NCI-H2227 treated with DMSO at 0.1 percent for 48 hours (cell line): ENCODE measurements around the gene BAIAP2.
"Not testable (repeated sequence)": the region's sequence is repeated elsewhere in the genome, so short reads cannot be mapped to it uniquely, and the experiment has no call there.

ENCODE experiments used
- DNase-seq: peaks from one replicate; lab custom pipeline; 2025; lab: John Stamatoyannopoulos, UW

BAIAP2 gene

DNA sequence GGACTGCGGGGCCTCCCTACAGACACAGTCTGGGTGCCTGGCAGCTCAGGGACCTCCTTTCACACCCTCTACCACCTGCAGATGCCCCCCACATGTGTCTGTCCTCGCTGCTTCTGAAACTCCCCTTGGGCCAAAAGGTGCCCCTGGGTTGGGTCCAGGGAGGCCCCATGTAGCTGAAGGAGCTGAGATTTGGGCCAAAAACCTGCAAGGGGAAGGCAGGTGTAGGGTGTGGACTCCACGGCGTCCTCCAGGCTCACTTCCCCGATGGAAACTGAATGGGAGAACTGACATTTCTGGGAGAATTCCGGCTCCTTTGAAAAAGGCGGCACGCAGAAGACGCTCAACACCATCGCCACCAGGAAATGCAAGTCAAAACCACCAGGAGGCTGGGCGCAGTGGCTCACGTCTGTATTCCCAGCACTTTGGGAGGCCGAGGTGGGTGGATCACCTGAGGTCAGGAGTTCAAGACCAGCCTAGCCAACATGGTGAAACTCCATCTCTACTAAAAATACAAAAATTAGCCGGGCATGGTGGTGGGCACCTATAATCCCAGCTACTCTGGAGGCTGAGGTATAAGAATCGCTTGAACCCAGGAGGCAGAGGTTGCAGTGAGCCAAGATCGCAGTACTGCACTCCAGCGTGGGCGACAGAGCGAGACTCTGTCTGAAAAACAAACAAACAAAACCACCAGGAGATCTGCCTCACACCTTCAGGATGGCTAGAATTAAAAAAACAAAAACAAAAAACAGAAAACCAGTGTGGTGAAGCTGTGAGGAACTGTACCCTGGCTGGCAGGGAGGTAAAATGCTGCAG, 13.2 kb upstream of the BAIAP2 start:
- DNase-seq: no peak

DNA sequence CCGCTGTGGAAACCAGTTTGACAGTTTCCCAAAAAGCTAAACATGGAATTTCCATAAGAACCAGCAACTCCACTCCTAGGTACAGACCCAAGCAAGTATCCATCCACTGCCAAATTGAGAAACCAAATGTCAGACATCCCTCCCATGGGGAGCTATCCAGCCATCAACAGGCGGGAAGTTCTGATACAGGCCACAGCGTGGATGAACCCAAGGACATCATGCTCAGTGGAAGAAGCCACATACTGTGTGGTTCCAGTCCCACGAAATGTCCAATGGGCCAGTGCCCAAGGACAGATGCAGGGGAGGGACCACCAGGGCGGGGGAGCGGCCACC, 12.6 kb upstream of the BAIAP2 start:
- no peak for DNase-seq

DNA sequence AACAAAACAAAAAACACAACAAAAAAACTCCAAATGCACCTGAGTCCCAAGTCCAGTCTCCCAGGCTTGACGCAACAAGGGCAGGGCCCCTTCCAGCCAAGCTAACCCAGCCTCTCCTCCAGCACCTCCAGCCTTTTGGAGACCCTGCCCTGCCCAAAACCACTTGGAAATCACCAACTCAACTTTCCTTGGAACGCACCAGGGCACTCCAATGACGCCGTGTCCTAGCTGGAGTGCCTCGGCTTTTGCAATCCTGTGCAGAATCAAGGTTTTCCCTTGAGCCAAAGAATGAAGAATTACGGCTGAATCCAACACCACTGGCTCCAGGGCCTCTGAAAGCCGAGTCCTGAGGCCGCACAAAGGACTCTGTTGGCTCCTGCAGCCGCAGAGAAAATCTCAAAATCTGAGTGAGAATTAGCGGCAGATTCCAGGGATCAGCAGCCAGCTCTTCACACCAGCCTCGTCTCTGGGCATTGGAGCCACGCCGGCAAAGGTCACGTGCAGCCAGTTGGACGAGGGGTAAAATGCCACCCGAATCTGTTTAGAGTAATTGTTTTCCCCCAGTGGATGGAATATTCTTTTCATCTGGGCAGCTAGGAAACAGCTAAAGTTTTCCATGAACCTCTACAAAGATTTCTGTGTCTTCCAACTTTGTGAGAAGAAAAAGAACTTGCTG, 9.7 kb upstream of the BAIAP2 start:
- no peak for DNase-seq

DNA sequence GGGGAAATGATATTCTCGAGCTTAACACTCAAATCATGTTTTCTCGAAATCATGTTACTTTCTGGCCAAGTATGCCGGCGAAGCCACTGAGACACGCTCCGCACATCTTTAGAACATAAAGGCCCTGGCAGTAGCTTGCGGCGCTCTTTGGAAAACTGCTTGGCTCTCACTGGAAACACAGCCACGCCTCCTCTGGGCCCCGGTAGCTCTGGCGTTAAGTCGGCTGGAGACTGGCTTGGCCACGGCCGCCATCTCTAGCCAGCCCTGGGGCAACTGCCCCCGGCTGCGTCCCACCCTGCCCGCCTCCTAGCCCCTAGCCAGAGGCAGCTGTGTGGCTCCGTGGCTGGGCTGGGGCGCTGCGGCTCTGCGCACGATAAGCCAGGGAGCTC, 9.2 kb upstream of the BAIAP2 start:
- no peak for DNase-seq

DNA sequence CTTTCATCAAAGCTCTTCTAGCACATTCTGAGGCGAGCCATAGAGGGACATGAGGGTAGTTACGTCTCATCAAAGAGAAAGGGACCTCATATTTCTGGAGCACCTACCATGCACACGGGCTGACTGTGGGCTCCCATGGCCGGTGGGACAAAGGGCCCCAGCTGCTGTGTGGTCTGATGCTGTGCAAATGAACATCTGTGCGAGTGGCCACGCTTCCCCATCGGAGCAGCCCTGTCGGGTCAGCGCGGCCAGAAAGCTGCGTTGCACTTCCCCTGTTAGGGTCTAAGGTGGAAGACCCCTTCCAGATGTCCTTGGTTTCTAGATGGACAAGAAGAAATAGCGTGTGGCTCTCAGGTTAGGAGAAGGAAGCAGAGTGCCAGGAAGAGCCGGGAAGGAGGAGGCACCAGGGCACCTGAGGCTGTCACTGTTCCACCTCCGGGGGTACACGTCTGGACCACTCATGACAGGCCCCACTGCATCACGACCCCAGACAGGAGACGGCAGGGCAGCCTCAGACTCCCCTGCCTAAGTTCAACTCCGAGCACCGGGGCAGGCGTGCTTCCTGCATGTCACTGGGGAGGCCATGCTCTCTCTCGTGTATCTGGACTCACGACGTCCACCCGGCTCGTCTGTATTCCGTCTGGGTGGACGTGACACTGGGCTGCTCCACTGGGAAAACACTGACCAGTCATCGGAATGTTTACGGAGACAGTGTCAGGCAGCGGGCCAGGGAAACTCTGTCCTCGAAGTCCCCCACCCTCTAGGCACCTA, 8.5 kb upstream of the BAIAP2 start:
- no peak for DNase-seq

DNA sequence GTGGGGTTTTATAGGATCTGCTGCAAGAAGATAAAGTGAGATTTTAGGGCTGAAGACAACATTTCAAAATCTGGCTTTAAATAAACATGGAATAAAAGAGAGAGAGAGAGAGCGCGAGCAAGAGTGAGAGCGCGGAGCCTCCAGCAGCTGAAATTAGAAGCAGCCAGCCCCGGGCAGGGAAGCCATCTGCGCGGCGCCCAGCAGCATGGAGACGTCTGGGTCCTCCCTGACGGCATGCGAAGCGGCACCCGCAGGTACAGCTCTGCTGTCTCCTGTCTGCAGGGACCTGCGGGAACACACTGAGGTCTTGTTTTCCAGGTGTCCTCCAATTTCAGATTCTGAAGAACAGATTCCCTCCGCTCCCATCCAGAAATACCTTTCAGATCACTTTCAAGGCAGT, 7.9 kb upstream of the BAIAP2 start:
- no peak for DNase-seq

DNA sequence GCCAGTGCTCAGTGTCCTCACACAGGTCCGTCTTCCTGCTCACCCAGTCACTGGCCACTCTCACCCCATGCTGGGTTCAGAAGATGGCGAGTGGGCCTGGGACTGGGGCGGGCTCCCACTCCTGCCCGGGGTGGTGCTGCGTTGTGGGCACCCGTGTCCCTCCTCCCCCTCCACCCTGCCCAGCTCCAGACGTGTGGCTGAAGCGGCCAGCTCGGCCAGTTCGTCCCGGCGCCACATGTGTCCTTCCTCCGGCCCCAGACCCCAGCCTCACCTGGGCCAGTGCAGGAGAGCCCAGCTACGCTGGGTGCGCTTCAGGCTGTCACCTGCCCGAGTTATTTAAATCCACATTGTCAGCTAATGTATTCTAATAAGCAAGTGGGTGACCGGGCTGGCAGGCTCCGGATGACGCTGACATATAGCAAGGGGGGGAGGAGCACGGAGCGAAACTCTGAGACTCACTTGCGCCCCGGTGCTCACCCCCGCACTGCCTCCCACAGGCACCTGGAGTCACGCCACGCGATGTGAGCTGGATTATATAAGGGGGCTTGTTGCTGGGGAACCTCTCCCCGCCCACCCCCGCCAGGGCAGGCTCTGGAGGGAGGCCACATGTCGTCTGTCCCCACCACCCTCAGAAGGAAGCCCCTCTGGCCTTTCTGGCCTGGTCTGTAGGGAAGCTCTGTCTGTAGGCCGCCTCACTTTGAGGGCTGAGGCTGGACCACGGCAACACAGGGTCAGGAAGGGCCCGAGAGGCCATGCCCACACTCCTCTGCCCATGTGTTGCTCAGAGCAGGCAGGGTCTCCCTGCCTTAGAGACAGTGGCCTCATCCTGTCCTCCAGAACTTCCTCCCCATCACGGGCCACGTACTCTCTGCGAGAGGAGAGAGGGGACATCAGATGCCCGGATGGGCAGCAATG, 7.1 kb upstream of the BAIAP2 start:
- DNase-seq: no peak

DNA sequence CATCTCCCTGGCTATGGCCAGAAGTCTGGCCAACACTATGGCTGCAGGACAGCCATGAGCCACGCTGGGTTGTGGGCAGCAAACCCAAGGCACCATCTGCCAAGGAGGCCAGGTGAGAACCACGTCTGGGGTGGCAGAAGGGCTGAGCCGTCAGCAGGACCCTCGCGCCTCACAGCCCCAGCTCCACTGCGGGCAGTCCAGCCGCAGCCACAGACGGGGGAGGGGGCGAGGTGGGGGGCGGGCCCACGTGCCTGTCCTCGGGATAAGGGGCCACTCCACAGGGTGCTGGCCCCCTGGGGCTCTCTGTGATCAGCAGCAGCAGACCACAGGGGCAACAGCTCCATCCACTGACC, 6.5 kb upstream of the BAIAP2 start:
- DNase-seq: no peak

DNA sequence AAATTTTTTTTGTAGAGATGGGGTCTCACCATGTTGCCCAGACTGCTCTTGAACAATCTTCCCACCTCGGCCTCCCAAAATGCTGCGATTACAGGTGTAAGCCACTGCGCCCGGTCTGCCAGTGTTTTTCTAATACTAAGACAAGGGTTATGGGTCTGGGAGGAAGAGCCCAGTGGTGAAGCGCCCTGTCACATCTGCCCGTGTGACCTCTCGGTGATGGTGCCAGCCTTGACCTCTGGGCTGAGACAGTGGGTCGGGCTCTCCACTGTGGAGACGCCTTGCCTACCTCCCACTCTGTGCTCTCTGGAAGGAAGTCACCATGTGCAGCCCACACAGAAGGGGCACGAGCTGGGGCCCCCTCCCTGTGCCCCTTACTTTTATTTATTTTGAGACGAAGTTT, 5.1 kb upstream of the BAIAP2 start:
- no peak for DNase-seq

DNA sequence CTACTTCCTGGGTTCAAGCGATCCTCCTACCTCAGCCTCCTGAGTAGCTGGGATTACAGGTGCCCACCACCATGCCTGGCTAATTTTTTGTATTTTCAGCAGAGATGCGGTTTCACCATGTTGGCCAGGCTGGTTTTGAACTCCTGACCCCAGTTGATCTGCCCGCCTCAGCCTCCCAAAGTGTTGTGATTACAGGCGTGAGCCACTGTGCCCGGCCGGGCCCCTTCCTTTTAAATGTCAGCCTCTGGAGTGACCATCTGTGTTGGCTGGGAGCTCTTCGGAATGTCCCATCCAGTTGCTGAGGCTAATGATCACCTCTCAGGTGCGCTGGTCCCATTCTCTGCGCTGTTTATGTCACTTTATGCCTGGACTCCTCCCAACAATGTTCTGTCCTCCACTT, 4.6 kb upstream of the BAIAP2 start:
- DNase-seq: not testable (repeated sequence)

DNA sequence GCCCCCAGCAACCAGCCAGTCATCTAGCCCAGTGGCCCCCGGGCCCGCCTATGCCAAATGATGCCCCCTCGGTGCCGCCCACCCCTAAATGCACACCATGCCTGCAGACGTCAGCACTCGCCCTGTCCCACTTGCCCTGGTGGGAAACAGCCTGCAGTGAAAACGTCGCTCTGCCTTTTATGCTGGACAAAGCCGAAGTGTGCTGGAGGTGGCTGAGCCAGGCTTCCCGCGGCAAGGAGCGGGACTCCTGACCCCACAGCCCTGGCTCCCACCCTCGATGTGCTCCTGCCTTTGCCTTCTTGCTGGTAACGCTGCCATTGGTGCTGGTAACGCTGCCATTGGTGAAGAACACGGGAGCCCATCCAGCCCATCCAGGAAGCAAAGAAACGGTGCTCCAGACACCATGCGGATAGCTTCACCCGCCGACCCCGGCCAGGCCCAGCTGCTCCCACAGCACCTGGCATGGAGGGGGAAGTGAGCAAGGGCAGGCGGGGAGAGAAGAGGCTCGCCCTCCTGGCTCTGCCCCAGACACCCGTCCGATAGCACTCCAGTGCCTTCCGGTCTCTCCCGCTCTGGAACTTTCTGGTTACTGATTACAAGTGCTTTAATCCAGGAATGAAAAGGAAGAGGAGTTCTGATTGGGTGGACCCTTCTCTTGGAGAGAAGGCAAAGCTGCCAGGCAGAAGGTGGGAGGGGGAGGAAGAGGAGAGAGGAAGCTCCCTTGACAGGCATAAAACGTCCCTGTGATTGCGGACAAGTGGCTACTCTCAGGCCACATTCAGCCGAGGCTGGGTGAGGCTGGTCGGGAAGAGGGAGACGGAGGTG, 4.0 kb upstream of the BAIAP2 start:
- no peak for DNase-seq

DNA sequence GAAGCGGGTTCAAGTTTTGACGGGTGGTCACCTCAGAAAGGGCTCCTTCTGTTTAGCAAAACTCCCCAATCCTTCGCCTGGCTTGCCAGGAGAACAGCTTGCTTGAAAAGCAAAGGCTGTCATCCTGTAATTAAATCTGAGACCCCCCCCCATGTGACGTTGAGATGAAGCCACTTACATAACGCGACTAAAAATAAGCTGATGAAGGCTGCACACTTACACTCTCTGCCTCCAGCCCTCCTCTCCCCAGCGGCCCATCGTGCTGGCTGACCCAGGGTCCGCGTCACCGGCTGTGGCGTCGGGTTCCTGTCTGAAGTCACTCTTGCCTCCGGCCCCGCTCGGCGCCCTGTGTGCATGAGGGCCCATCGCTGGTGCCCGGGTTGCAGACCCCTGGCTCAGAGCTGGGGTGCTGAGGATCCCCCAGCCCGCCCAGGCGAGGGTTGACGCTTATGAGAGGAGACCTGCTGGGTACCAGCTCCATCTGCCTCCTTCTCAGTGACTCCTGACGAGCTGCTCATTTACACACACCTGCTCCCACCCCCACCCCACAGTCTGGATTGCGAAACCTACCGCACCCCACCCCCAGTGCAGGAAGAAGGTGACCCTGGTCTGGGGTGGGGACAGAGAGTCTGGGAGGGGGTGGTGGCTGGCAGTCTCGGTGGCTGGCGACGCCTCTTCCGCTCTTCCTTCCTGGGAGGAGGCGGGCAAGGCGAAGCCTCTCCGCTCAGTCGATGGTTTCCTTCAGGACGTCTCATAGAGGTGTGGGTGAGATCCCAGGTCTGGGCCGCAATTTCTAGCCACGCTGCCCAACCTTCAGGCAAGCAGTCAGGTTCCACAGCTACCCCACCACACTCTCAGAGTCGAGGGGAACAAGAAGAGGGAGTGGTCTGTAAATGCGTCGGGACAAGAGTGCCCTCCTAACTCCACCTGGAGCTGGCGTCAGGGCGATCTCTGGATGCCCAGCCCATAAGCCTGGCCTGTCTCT, 3.1 kb upstream of the BAIAP2 start:
- no peak for DNase-seq

DNA sequence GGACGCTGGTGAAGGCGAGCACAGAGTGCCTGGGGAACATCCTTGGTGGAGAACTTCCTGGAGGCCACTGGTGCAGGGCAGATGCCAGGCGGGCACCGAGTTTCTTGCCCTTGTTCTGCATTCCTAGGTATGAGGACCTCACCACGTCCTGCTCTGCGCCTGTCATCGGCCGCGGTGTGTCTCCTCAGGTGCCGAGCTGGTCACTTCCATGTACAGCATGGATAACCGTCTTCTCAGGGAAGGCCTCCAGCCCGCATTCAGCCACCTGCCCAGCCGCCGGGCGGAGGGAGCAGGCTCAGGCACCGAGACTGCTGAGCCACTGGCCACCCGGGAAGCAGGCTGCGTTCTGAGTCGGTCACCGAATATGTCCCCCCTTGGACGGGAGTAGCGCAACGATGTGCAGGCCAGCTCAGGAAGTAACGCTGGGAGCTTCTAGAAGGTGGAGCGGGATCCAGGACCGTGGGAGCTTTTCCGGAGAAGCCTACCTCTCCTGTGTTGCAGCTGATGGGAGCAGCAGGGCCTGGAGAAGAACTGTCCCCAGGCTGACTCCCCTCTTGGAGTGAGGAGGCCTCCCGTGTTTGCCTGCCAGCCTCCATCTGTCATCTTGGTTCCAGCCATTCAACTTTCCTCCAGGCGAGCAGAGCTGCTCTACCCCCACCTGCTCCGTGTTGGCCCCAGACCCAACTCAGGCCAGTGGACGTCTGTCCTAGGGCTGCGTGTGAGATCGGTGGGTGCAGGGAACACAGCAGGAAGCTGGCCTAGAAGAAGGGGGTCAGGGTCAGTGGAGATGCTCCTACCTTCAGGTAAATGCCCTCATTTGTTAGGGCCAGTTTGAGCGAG, 2.1 kb upstream of the BAIAP2 start:
- DNase-seq: no peak

DNA sequence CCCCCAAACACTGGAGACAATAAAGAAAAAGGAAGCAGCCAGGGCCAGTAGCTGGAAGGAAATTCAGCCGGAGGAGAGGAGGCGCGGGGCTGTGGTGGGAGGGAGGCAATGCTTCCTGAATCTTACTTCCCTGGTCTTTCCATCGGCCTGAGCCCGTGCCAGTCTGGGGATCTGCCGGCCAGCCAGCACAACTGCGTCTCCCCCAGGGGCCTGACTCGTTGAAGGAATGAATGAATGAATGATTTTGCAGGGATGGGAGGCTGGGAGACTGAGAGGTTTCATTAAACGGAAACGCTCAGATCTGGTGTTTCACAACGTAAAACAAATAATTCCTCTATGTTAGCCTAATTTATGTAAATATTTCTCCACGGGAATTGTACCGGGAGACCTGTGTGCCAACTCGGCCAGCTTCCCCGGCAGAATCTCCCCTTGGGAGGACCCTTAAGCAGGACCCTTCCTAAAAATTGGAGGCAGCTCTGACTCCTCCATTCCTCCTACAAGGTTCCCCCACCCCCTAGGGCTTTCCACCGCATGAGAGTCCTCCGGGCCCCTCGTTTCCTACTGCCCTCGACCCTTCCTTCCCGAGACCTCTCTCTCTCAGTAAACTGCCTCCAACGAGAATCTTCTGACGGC, 1.3 kb upstream of the BAIAP2 start:
- DNase-seq: no peak

DNA sequence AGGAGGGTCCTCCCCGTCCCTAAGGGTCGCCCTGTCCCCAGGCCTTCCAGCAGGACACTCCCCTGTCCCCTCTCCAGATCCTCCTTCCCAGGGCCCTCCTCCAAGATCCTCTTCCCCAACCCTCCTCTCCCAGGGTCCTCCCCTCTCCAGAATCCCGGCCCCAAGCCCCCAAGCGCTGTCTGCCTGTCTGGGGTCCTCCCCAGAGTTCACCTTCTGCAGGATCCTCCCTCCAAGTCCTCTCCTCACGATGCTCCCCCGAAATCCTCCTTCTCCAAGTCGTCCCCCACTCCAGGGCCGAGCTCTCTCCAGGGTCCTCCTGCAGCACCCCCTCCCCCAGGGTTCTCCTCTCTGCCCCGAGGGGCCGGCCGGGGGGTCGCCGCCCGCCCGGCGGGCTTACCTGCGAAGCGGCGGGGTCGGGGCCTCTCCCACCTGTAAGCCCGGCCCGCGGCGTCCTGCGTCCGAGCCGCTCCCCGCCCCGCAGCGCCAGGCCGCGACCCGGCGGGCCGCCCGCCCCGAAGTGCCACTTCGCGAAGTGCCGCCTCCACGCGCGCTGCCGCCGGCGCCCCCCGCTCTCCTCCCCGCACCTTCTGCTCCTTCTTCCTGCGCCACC, 678 bp upstream of the BAIAP2 start:
- DNase-seq: no peak

DNA sequence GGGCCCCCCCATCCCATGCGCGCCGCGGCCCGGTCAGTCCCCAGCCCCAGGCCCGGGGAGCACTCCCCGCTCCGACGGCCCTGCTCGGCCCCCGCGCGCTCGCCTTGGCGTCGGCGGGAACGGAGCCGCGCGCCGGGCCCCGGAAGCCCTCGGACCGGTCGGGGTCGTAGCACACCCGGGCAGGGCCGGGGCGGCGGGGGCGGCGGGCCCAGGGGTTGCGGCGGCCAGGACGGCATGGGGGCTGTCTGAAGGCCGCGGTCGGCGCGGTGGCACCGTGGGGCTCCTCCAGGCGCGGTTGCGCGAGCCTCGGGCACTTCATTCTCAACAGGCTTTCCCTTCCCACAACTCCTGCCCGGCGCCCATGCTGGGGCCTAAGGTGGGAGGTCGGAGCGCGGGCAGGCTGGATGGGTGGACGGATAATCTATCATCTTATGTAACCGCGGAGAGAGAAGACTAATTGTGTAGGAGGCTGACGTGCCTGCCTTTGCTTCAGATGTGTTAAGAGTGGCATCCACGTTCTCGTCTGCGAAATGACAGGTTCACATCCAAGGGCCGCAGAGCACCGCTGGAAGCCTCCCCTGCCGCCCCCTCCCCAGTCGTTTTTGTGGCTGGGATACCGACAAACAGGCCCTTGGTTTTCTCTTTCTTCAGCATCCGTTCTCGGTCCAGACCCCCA, 708 bp downstream of the BAIAP2 start:
- DNase-seq: no peak

DNA sequence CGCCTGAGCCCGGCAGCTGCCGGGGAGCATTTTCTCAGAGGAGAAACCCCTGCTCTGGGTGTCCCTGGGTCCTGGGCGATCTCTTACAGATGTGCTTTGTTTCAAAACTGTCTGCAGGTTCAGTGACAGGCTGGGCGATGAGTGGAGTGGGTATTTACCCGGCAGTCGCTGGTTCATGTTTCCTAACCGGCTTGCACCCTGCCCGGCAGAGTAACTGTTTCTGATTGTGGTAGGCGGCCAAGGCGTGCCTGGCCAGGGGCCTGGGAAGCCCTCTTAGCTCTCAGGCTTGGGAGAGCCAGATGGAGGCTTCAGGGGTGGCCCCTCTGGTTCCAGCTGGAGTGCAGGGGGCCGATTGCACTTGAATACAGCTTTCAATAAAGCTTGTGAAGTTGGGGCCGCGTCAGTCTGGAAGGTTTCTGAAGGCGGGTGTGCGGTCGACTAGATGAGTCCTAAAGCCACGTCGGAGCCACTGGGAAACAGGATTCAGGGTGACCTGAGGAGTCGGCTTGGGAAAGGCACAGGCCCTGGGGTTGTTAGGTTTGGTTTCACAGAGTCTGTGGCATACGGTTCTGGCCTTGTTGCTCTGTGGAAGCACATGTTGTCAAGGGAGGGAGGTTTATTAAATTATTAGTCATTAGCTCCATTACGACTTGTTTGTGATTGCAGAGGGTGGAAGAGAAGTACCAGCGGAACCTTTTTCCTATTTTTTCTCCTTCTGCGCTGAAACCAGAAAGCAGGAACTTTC, 1.4 kb downstream of the BAIAP2 start:
- no peak for DNase-seq
